Measurements from ENCODE around the gene AIF1L. TPM values are rescaled to one million over a fixed set of nuclear protein-coding genes. Genes with fewer than 3 reads are reported as not detected.

Gene AIF1L
- total RNA-seq, 1 donor from 2014 or later, result 8.1 TPM

GRCh38 chr9:131078427-131079366 is 17.6 kb upstream of the AIF1L start:
- no peak for DNase-seq

DNA sequence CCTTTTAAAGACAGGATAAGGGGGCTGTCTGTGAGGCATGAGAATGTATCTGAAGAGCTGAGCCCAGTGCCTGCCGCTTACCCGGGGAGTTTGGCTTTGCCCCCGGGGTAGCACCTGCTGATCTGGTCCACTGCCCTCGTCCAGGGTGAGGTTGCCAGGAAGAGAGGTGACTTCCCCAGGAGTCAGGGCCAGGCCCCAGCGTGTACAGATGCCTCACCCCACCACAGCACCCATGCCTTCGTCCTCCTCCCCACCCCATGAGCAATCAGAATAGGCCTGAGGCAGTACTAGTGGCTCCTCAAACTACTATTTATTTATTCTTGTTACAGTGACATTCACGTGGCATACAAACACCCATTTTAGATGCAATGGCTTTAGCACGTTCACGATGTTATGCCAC is 15.7 kb upstream of the AIF1L start:
- DNase-seq, result no peak

- DNase-seq, result no peak
Measured at GRCh38 chr9:131081868-131082267, 14.5 kb upstream of the AIF1L start.

DNA sequence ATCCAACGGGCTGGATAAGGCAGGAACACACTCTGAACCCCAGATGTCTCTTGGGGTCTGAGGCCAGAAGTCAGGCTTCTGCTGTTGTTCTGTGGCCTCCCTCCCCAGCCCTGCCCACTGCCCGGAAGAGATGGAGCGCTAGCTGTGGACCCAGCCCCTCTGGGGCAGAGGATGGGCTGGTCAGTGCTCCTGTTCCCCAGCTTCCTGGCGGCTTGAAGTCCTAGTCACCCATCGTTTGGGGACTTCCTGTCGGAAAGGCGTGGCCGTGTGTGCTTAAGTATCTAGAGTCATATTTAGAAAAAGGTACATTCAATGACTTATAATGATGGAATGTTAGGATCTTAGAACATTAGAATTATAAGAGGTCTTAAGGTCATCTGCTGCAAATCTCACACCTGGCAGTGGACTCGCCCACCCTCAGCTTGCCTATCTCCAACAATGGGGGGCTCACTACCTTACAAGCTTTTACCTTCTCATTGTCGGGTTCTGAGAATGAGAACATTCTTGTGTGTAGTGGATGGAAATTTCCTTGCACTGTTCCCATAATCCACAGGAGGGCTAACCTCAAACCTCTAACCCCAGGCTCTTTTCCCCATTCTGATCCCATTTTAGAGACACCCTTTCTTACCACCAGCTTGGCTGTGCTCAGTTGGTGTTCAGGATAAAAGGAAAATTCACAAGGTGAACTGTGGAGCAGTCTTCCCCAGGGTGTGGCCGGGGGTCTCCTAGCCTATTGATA is 13.4 kb upstream of the AIF1L start:
- no peak for DNase-seq

GRCh38 chr9:131084661-131085369 is 11.5 kb upstream of the AIF1L start:
- no peak for DNase-seq

GRCh38 chr9:131085370-131086122 is 10.8 kb upstream of the AIF1L start:
- DNase-seq, result no peak

DNA sequence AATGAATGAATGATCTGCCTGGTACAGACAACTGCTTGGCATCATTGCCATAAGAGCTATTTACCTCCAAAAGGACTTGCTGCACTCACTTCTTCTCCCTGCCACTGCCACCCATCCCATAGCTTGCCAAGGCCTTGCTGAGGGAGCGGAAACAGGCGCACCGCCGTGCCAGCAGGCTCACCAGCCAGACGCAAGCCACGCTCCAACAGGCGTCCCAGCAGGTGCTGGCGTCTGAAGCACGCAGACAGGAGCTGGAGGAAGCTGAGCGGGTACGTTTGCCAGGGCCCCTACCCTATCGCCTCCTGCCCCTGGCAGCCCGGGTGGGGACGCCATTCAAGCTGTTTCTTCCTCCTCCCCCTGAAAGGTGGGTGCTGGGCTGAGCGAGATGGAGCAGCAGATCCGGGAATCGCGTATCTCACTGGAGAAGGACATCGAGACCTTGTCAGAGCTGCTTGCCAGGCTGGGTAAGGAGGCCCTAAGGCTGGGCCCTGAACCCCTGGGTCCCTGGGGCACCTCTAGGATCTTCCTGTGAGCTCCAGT is 8.9 kb upstream of the AIF1L start:
- no peak for DNase-seq

DNA sequence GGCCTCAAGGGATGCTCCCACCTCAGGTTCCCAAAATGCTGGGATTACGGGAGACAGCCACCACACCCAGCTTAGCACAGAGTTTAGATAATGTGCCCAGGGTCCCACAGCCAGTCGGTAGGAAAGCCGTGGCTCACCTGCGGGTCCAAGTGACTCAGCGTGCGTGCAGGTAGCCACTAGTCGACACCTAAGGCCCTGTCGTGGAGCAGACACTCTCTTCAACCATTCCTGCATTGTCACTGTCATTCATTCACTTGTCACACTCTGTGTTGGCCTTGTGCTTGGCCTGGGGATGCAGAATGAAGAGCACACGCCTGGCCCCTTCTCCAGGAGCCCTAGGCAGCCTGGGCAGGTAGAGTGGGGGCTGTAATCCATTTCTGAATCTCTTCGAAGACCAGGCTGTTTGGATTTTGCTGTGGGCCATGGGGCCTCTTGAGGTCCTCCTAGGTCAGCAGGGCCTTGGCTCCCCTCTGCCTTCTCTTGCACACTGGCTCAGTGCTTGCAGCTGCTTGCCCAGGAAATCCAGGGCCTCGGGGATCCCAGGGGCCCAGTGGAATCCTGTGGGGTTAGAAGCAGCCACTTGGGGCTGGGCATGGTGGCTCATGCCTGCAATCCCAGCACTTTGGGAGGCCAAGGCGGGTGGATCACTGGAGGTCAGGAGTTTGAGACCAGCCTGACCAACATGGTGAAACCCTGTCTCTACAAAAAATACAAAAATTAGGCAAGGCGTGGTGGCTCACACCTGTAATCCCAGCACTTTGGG is 6.1 kb upstream of the AIF1L start:
- DNase-seq, result no peak

DNA sequence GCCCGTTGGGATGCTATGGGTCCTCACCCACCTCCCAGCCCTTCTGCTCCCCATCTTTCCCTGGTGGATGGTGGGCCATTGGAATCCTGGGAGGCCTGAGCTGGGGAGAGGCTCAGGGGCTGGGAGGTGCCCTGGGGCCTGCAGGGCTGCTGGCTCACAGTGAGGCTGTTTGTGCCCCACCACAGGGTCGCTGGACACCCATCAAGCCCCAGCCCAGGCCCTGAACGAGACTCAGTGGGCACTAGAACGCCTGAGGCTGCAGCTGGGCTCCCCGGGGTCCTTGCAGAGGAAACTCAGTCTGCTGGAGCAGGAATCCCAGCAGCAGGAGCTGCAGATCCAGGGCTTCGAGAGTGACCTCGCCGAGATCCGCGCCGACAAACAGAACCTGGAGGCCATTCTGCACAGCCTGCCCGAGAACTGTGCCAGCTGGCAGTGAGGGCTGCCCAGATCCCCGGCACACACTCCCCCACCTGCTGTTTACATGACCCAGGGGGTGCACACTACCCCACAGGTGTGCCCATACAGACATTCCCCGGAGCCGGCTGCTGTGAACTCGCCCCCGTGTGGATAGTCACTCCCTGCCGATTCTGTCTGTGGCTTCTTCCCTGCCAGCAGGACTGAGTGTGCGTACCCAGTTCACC is 4.9 kb upstream of the AIF1L start:
- no peak for DNase-seq

DNA sequence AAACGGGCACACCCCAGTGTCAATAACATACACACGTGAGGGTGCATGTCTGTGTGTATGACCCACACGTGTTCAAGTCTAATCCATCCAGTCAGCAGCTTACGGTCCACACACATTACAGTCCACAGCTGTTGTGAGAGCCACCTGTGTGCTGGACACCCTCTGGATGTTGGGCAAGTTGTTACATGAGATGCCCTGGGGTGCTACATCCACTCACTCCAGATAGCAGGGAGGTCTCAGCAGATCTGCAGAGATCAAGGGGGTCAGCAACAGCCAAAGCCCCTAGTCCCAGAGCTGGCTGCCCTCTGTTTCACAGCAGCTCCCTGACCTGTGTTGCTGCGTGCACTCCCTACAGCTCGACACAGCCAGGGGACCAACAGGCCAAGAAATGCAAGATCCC is 4.3 kb upstream of the AIF1L start:
- no peak for DNase-seq

DNA sequence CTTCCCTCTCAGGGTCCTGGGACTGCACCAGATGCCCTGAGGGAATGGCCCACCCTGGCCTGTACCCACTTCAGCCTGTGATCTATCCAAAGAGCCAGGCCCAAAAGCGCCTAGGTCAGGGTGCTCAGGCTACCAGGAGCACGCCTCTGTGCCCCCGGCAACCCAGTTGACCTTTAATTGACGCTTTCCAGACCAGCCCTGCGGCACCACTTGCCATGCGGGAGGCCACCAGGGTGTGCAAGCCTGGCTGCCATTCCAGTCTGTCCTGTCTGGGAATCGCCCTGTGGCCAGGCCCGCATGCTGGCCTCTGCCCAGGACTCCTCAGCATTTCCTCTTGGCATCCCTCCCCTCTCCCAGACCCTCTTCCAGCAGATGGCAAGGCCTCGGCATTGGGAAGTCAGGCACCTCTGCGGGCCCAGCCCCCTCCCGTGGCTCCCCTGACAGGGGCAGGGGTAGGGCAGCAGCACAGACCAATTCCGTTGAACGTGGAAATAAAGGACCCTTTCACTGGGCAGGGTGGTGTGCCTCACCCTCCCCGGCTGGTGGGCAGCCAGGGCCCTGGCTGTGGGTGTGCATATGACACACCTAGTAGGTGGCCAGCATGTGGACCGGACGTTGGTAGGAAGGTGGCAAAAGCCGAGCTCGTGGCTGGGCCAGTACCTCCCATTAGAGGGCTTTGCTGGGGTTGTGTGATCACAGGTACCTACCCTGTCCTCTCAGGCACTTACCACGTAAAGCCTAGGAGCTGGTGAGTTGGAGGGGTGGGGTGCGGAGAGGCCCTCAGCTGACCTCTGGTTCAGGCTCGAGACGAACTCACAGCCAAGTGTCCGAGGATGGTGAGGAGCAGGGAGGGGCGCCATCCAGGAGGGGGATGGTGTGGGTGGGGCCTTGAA is 3.5 kb upstream of the AIF1L start:
- no peak for DNase-seq

DNA sequence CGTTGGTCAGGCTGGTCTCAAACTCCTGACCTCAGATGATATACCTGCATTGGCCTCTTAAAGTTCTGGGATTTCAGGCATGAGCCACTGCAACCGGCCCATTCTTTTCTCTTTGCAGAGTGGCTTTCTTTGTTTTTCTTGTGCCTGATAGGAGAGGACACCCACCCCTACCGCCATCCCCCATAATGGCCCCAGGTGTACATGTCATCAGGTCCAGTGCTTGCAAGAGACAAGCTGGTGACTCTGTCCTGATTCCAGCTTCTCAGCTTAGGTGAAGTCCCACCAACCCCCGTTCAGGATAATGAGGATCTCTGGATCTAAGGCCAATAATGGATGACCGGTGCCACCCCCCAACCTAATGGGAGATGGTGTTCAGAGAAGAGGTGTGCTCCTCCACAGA is 2.3 kb upstream of the AIF1L start:
- DNase-seq, result no peak

DNA sequence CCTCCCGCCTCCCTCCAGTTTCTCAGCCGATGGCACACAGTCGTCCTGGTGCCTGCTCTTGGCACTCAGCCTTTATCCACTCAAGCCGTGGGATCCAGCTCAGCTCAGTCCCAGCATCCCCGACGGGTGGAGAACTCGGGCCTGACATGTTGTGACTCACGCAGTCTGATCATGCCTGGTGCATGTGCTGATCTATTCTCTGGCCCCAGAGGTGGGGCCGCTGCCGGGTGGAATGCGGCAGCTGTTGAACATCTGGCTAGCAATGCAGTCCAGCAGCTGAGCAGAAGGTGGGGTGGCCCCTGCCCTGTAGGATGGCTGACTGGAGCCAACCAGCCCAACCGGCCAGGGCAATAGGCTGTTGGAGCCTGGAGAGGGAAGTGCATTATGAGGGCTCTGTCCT is 1.7 kb upstream of the AIF1L start:
- DNase-seq, result peak; percentile 36

DNA sequence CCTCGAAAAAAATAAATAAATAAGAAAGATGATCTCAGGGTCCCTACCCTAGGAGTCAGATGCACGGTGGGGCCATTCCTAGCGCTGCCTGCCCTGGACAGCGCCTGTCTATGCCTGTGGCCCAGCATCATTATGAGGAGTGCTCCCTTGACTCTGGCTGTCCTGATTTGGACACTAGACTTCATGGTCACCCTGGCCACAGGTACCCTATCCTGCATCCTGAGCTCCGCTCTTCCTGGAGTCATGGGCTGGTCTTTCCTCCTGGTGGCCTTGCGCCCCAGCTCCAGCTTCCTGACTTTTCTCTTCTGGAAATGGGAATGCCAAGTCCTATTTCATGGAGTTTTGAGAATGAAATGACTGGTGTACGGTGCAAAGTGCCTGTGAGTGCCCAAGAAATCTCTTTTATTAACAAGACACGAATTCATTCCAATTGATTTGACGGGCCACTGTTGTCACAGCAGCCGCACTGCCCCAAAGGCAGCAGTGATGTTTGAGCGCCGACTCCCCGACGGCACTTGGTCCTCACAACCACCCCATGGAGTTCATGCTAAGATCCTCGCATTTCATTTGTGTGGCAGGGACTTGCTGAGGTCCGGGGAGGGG is 564 bp upstream of the AIF1L start:
- DNase-seq, result no peak

DNA sequence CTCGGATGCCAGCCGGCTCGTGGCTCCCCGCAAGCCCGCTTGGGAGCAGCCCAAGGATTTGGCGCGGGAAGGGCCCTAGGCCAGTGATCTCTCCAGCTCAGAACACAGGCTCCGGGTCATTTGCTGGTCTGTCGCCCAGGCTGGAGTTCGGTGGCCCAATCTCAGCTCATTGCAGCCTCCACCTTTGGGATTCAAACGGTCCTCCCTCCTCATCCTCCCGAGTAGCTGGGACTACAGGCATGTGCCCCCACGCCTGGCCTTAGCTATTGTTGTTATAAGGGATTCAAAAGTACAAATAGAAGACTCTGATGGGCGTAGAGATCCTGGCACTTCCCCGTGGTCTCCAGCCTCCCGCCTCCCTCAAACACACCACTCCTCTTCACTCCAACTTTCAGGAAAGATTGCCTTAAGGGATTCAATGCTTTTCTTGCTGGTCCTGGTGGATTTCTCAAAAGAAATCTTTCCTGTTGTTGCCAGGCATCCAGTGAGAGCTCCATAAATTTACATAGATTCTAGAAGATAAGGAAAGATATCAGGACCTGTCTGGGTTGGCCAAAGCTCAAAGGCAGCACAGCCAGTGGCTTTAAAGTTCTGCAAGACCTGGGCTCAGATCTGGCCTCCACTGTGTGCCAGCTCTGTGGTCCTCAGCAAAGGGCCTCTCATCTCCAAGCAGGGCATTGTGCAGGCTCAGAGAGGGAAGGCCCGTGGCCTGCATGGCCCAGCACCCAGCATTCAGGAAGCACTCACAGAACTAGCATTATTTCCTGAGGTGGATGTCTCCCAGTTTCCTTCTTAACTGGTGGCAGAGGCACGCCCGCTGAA is 1.0 kb downstream of the AIF1L start:
- no peak for DNase-seq

DNA sequence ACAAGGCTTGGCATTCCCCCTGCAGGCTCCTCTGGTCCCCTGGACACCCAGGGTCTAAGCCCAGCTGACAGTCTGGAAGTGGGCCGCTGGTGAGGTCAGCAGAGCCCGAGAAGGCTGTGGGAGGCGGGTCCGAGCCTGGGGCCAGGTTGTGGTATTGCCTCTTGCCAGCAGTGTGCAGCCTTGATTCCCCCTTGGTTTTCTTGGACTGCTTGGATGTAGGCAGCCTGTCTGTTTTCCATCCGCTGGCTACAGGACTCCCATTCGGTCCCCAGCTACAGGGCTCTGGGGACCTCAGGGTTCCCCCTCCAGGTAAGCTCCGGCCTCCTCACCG is 1.6 kb downstream of the AIF1L start:
- DNase-seq, result no peak

DNA sequence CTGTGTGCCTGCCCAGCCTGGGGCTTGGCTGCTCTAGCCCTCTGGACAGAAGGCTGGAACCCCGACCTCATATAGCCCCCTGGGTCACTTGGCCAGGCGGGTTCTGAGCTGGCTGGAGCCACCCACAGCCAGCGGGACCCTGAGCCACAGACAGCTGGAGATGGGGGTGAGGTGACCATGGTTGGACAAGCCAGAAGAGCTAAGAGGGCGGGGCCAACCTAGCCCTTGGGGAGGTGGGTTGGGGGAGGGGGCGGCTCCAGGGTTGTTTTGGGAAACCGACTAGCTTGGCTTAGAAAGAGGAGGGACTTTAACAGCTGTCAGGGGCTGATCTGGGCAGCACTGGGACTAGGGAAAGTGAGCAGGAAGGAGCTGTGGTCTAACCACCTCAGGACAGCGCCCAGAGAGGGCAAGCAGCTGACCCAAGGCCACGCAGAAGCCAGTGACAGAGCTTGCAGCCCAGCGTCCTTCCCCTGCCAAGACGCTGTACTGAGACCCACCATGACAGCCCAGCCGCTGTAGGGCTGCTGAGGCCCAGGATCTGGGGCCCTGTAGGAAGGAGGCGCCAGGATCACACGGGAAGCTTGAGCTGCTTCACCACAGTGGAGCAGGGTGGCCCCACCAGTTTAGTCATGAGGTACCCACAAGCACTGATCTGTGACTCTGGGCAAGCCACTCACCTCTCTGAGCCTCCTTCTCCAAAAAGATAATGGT is 2.2 kb downstream of the AIF1L start:
- no peak for DNase-seq
